SU-DHL-6 (cell line): ENCODE results near the gene EYS.

Source experiments
- H2AFZ ChIP-seq: fragments of 200-600 bp; sonication (generic); 2 replicates; pipeline ENCODE4 v1.6.1; 2014; ENCODE audit warnings: low read depth, mild to moderate bottlenecking, moderate library complexity, mixed read lengths, antibody characterized with exemption, low read length; ENCODE audit not compliant: severe bottlenecking
- H3F3A ChIP-seq: fragments of 200-600 bp; shearing (Covaris generic); 2 replicates; pipeline ENCODE4 v1.6.0; 2016; ENCODE audit warnings: antibody characterized with exemption, mild to moderate bottlenecking; ENCODE audit not compliant: insufficient read depth
- H3K27ac ChIP-seq: fragments of 200-600 bp; sonication (generic); 2 replicates; pipeline ENCODE4 v1.5.1; 2016; ENCODE audit warnings: low read depth, mild to moderate bottlenecking, low read length, moderate library complexity, mixed read lengths
- H3K27me3 ChIP-seq: fragments of 200-600 bp; sonication (generic), shearing (Covaris generic); 2 replicates; pipeline ENCODE4 v1.6.0; 2014; ENCODE audit warnings: mild to moderate bottlenecking, low read length
- H3K36me3 ChIP-seq: fragments of 200-600 bp; sonication (generic); 2 replicates; pipeline ENCODE4 v1.6.1; 2014; ENCODE audit warnings: mild to moderate bottlenecking, low read length, mixed read lengths
- H3K4me2 ChIP-seq: fragments of 300-600, 200-600 bp; shearing (Covaris generic), sonication (generic); 2 replicates; pipeline ENCODE4 v1.6.0; 2014; ENCODE audit warnings: low read length, low read depth, mild to moderate bottlenecking; ENCODE audit not compliant: poor library complexity, severe bottlenecking
- H3K4me3 ChIP-seq: fragments of 200-600 bp; sonication (generic); 2 replicates; pipeline ENCODE4 v1.5.1; 2014; ENCODE audit warnings: antibody characterized with exemption, low read length, mild to moderate bottlenecking, mixed read lengths; ENCODE audit not compliant: insufficient read depth, poor library complexity, severe bottlenecking
- H3K79me2 ChIP-seq: fragments of 200-600 bp; sonication (generic); 2 replicates; pipeline ENCODE4 v1.6.1; 2014; ENCODE audit warnings: mild to moderate bottlenecking, low read length, moderate library complexity; ENCODE audit not compliant: insufficient read depth
- H3K9ac ChIP-seq: fragments of 200-600 bp; sonication (generic); 2 replicates; pipeline ENCODE4 v1.7.0; 2014; ENCODE audit warnings: mild to moderate bottlenecking, low read length
- H3K9me2 ChIP-seq: fragments of 200-600 bp; sonication (generic); replicated peaks from 2 replicates; pipeline ENCODE4 v1.6.1; 2014; ENCODE audit warnings: low read length; ENCODE audit not compliant: insufficient read depth
- H3K9me3 ChIP-seq: fragments of 200-600 bp; sonication (generic); 2 replicates; pipeline ENCODE4 v1.6.1; 2014; ENCODE audit warnings: low read length, mixed read lengths; ENCODE audit not compliant: insufficient read depth
- H4K20me1 ChIP-seq: fragments of 200-600 bp; sonication (generic); 2 replicates; pipeline ENCODE4 v1.6.1; 2014; ENCODE audit warnings: low read depth, mild to moderate bottlenecking, antibody characterized with exemption, low read length, moderate library complexity, mixed read lengths
- CTCF ChIP-seq: fragments of 200-600 bp; sonication (generic); IDR thresholded peaks from one replicate; pipeline ENCODE4 v1.5.1; 2017; ENCODE audit warnings: antibody characterized with exemption, mild to moderate bottlenecking, low read length, moderate library complexity; ENCODE audit not compliant: insufficient read depth, poor library complexity, severe bottlenecking
- EZH2phosphoT487 ChIP-seq: fragments of 200-600 bp; sonication (generic), shearing (Covaris generic); conservative IDR thresholded peaks from 2 replicates; pipeline ENCODE4 v1.6.1; 2018; ENCODE audit warnings: mild to moderate bottlenecking, antibody characterized with exemption, low read length, moderate library complexity, mixed read lengths

The EYS gene

DNA sequence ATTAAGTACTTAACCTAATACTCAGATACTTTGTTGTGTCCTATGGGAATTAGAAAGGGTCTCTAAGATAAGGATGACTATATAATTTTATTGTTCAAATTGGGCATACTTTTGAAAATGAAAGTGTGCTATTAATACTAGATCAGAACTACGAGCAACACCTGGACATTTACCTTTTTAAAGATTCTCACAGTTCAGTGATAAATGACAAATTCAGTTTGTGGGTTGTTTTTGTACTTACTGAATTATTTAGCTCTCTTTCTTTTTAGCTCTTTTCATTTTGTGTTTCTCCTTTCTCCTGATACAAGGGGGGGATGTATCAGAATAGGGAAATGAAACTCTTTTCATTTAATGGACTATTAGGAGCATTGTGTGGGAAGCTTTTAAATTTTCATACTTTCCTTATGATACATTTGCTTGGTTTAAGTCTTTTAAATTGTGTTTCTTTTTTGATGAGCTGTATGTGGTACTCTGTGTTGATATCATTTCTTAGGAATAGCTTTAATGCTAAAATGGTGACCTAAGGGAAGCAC lies 2023.9 kb downstream of the EYS start:
- no peak overlapping the region for H3K9ac ChIP-seq
- H3K9me3 ChIP-seq = no peaks in the 10 kb centered on the region
- no peak overlapping the region for H2AFZ ChIP-seq
- no peak for TF ChIP-seq EZH2phosphoT487
- TF ChIP-seq CTCF = no peak
- H3K27ac ChIP-seq = no peak overlapping the region
- peak overlapping the region; percentile 21 for H3K4me2 ChIP-seq
- H3K36me3 ChIP-seq = peaks cover 20% of the 10 kb centered on the region; the same call in 1 of the 2 replicates
- H4K20me1 ChIP-seq = no peaks in the 10 kb centered on the region
- H3F3A ChIP-seq = peaks cover 12% of the 10 kb centered on the region; the same call in 1 of the 2 replicates
- no peaks in the 10 kb centered on the region for H3K9me2 ChIP-seq
- H3K4me3 ChIP-seq = no peak overlapping the region
- H3K79me2 ChIP-seq = peaks cover 38% of the 10 kb centered on the region
- no peaks in the 10 kb centered on the region for H3K27me3 ChIP-seq

DNA sequence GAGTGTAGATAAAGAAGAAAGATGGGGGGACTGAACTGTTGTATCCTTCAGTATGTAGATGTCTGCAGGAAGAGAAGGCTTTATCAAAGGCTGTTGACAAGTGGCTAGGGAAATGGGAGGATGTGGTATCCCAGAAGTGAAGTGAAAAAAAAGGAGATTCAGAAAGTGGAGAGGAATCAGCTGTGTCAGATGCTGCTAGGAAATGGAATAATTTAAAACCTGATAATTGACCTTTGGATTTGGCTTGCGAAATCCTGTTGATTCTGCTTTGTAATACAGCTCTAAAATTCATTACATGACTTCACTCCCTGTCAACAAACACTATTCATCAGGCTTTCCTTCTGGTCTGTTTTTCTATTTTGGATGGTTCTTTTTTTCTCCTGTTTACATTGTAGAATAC lies 2029.7 kb downstream of the EYS start:
- Histone ChIP-seq H3K4me3 (no peak overlapping the region), H3K4me2 (no peak overlapping the region), H3K9me3 (no peaks in the 10 kb centered on the region), H4K20me1 (peaks cover 9% of the 10 kb centered on the region; the same call in 1 of the 2 replicates), H2AFZ (no peak overlapping the region), H3F3A (no peaks in the 10 kb centered on the region), H3K27ac (no peak overlapping the region), H3K36me3 (0 out of 2 replicates have a peak, but pooled peaks cover 5% of the 10 kb centered on the region), H3K79me2 (peaks cover 66% of the 10 kb centered on the region), H3K9me2 (no peaks in the 10 kb centered on the region), H3K27me3 (no peaks in the 10 kb centered on the region), H3K9ac (no peak overlapping the region)
- no peak for TF ChIP-seq EZH2phosphoT487
- no peak for TF ChIP-seq CTCF

DNA sequence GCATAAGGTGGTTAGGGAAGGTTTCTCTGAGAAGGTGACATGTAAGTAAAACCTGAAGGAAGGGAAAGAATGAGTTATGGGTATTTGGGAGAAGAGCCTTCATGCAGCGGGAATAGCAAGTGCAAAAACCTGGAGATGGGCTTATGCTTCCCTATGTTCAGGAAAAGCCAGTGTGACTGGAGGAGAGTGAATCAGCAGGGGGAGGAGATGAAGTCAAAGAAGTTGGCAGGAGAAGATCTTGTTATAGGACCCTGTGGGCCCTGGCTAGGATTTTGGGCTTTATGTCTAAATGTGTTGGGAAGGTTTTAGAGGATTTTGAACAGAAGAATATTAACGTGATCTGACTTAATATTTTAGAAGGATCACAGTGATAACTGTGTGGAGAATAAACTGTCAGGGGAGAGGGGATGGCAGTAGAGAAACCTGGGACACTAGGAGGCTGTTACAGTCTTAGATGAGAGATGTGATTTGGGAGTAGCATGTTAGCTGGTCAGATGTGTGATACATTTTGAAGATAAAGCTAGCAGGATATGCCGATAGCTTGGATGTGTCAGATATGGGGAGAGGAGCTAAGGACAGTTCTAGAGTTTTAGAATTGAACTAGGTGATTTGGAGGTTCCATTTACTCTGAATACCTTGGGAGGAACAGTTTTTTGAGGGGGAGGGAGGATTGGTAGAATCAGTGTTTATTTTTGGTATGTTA lies 2030.5 kb downstream of the EYS start:
- H4K20me1 ChIP-seq = peaks cover 9% of the 10 kb centered on the region; the same call in 1 of the 2 replicates
- H3K4me2 ChIP-seq = no peak overlapping the region
- H3K79me2 ChIP-seq = peaks cover 64% of the 10 kb centered on the region

More for the DNA sequence above, 2030.5 kb downstream of the EYS start:
- no peak overlapping the region for H3K27ac ChIP-seq
- H3K4me3 ChIP-seq = no peak overlapping the region
- H3K9me2 ChIP-seq = no peaks in the 10 kb centered on the region
- H3K9me3 ChIP-seq = no peaks in the 10 kb centered on the region
- no peak overlapping the region for H3K9ac ChIP-seq
- no peaks in the 10 kb centered on the region for H3F3A ChIP-seq
- TF ChIP-seq EZH2phosphoT487 (no peak), CTCF (no peak)
- H2AFZ ChIP-seq = no peak overlapping the region
- H3K36me3 ChIP-seq = 0 out of 2 replicates have a peak, but pooled peaks cover 3% of the 10 kb centered on the region
- H3K27me3 ChIP-seq = no peaks in the 10 kb centered on the region
